GM20000 (cell line): ENCODE results near the gene FAM20C.

Experiments used
- DNase-seq: peaks from one replicate; pipeline ENCODE4 v3.0.0; 2012; ENCODE audit warnings: low spot score
- CTCF ChIP-seq: IDR thresholded peaks from 2 replicates; pipeline ENCODE4 v1.5.1; 2012; ENCODE audit warnings: mild to moderate bottlenecking, control low read depth; ENCODE audit errors: extremely low read depth, missing control alignments

The FAM20C gene

GRCh38 chr7:271266-272107 lies 79.1 kb downstream of the FAM20C start:
- TF ChIP-seq CTCF = no peak

GRCh38 chr7:272108-272615 lies 79.8 kb downstream of the FAM20C start:
- no peak for TF ChIP-seq CTCF
- DNase-seq = no peak

More at GRCh38 chr7:271266-272107, 79.1 kb downstream of the FAM20C start:
- no peak for DNase-seq

DNA sequence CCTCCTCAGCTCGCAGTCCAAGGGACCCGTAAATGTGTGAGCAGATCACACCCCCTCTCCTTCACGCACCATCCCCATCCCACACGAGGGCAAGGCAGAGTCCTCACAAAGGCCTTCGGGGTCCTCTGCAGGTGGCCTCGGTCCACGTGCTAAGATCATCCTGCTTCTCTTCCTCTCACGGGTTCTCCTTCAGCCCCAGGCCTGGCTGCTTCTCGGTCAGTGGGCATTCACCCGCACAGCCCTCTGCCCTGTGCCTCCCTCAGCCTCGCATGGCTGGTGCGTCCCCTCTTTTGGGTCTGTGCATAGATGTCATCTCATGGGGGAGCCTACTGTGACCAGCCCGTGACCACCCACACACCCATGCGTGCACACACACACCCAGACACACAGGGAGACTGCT lies 80.3 kb downstream of the FAM20C start:
- TF ChIP-seq CTCF = no peak
- no peak for DNase-seq

- DNase-seq = no peak
- TF ChIP-seq CTCF = no peak
These were observed 81.0 kb downstream of the FAM20C start for GRCh38 chr7:273327-273726.

- TF ChIP-seq CTCF = no peak
- DNase-seq = no peak
These were observed 81.9 kb downstream of the FAM20C start for GRCh38 chr7:274266-274665.

GRCh38 chr7:276230-276835 lies 84.0 kb downstream of the FAM20C start:
- DNase-seq = no peak
- TF ChIP-seq CTCF = no peak

DNA sequence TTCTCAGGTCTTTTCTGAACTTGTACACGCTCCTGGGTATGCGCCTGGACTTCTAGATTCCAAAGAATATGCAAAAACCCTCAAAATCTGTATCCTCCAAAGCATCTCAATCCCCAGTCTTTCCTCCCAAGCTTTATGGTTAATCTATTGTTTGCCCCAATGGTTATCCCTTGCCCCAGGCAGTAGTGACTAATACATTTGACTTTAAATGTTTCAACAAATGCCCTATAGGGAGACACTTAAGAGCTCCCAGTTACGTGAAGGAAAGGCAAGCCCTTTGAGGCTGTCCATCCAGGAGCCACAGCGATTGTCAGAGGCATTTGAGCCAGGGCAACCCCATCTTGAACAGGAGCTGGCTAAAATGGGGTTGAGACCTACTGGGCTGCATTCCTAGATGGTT lies 84.9 kb downstream of the FAM20C start:
- no peak for TF ChIP-seq CTCF
- no peak for DNase-seq
